Astrocyte (in vitro differentiated cells and primary cell): ENCODE measurements around the gene SLC9A5. TPM values are rescaled to one million over a fixed set of nuclear protein-coding genes. Genes with fewer than 3 reads are reported as not detected.
A peak's percentile ranks its signal among the peaks of the same experiment; 100 is the strongest.

Experiments
- DNase-seq: peaks from one replicate; pipeline ENCODE4 v3.0.0-alpha.2; 2010; ENCODE audit warnings: low read depth
- FAIRE-seq: peaks from 2 replicates; lab custom pipeline; 2011; peaks lifted over from hg19 to GRCh38; lab: Jason Lieb, UNC
- H2AFZ ChIP-seq: 2 replicates; pipeline ENCODE4 v1.6.0; 2012; ENCODE audit warnings: low read depth, low read length, inconsistent platforms
- H3K27ac ChIP-seq: 2 replicates; pipeline ENCODE4 v1.5.1; 2011; ENCODE audit warnings: low read depth, low read length, inconsistent platforms
- H3K27me3 ChIP-seq: 2 replicates; pipeline ENCODE4 v1.6.0; 2011; ENCODE audit warnings: low read length, inconsistent platforms; ENCODE audit not compliant: insufficient read depth
- H3K36me3 ChIP-seq: 2 replicates; pipeline ENCODE4 v1.5.1; 2011; ENCODE audit warnings: low read length, inconsistent platforms; ENCODE audit not compliant: insufficient read depth
- H3K4me1 ChIP-seq: 2 replicates; pipeline ENCODE4 v1.5.1; 2011; ENCODE audit warnings: low read length, inconsistent platforms; ENCODE audit not compliant: insufficient read depth
- H3K4me2 ChIP-seq: 2 replicates; pipeline ENCODE4 v1.6.0; 2012; ENCODE audit warnings: low read length, inconsistent platforms
- H3K4me3 ChIP-seq: 2 replicates; pipeline ENCODE4 v1.5.1; 2011; ENCODE audit warnings: low read depth, mild to moderate bottlenecking, low read length, inconsistent platforms; ENCODE audit not compliant: insufficient read depth
- H3K79me2 ChIP-seq: 2 replicates; pipeline ENCODE4 v1.6.0; 2012; ENCODE audit warnings: mild to moderate bottlenecking, low read length, inconsistent platforms; ENCODE audit not compliant: insufficient read depth
- H3K9ac ChIP-seq: 2 replicates; pipeline ENCODE4 v1.6.0; 2012; ENCODE audit warnings: mild to moderate bottlenecking, low read length, inconsistent platforms
- H3K9me3 ChIP-seq: 2 replicates; pipeline ENCODE4 v1.5.1; 2012; ENCODE audit warnings: low read depth, mild to moderate bottlenecking, low read length, inconsistent platforms; ENCODE audit not compliant: insufficient read depth
- H4K20me1 ChIP-seq: 2 replicates; pipeline ENCODE4 v1.6.0; 2012; ENCODE audit warnings: low read length, inconsistent platforms; ENCODE audit not compliant: insufficient read depth
- H3K27ac Mint-ChIP-seq: one replicate; pipeline ENCODE4 v1.8.0; 2021; ENCODE audit warnings: mild to moderate bottlenecking, mixed read lengths; ENCODE audit not compliant: unreplicated experiment
- H3K27me3 Mint-ChIP-seq: one replicate; pipeline ENCODE4 v1.8.0; 2021; ENCODE audit warnings: low read depth, mixed read lengths; ENCODE audit not compliant: unreplicated experiment
- H3K36me3 Mint-ChIP-seq: one replicate; pipeline ENCODE4 v1.8.0; 2021; ENCODE audit warnings: low read depth, mixed read lengths; ENCODE audit not compliant: unreplicated experiment
- H3K4me1 Mint-ChIP-seq: one replicate; pipeline ENCODE4 v1.8.0; 2021; ENCODE audit warnings: low read depth, mixed read lengths; ENCODE audit not compliant: unreplicated experiment
- H3K4me3 Mint-ChIP-seq: one replicate; pipeline ENCODE4 v1.8.0; 2021; ENCODE audit warnings: mild to moderate bottlenecking, moderate library complexity, mixed read lengths; ENCODE audit not compliant: unreplicated experiment
- H3K9me3 Mint-ChIP-seq: one replicate; pipeline ENCODE4 v1.8.0; 2021; ENCODE audit warnings: mild to moderate bottlenecking, mixed read lengths; ENCODE audit not compliant: unreplicated experiment
- EZH2 ChIP-seq: IDR thresholded peaks from 2 replicates; pipeline ENCODE4 v1.6.1; 2012; ENCODE audit warnings: mild to moderate bottlenecking, low read length, inconsistent platforms; ENCODE audit not compliant: insufficient read depth
- total RNA-seq: library from RNA; stranded (reverse); gene quantifications from 2 replicates; pipeline ENCODE4 v1.2.1, GENCODE V29; 2021
- TF ChIP-seq, protein P1 (sequence below): IDR thresholded peaks from 2 replicates; pipeline ENCODE4 v1.5.1; 2011; ENCODE audit warnings: low read depth, mild to moderate bottlenecking, inconsistent platforms, low read length, moderate library complexity; ENCODE audit not compliant: insufficient read depth

SLC9A5 gene
- total RNA-seq, 1 donor from 2014 or later = 2.5 TPM

GRCh38 chr16:67236563-67237395, 12.0 kb upstream of the SLC9A5 start:
- Mint-ChIP-seq H3K27me3 (no peaks in the 10 kb centered on the region), H3K4me1 (peaks cover 24% of the 10 kb centered on the region), H3K36me3 (peaks cover 32% of the 10 kb centered on the region), H3K4me3 (peak overlapping the region; percentile 43), H3K9me3 (no peaks in the 10 kb centered on the region), H3K27ac (peak overlapping the region; percentile 83)
- DNase-seq (no peak), FAIRE-seq (no peak)
- H3K79me2 ChIP-seq = peaks cover 26% of the 10 kb centered on the region
- H3K27ac ChIP-seq = no peak overlapping the region
- no peak overlapping the region for H3K9ac ChIP-seq
- no peak overlapping the region for H3K4me2 ChIP-seq
- H3K36me3 ChIP-seq = peaks cover 29% of the 10 kb centered on the region
- H3K4me1 ChIP-seq = peaks cover 15% of the 10 kb centered on the region
- H2AFZ ChIP-seq = no peak overlapping the region
- TF ChIP-seq EZH2 = no peak
- TF ChIP-seq, protein P1, sequence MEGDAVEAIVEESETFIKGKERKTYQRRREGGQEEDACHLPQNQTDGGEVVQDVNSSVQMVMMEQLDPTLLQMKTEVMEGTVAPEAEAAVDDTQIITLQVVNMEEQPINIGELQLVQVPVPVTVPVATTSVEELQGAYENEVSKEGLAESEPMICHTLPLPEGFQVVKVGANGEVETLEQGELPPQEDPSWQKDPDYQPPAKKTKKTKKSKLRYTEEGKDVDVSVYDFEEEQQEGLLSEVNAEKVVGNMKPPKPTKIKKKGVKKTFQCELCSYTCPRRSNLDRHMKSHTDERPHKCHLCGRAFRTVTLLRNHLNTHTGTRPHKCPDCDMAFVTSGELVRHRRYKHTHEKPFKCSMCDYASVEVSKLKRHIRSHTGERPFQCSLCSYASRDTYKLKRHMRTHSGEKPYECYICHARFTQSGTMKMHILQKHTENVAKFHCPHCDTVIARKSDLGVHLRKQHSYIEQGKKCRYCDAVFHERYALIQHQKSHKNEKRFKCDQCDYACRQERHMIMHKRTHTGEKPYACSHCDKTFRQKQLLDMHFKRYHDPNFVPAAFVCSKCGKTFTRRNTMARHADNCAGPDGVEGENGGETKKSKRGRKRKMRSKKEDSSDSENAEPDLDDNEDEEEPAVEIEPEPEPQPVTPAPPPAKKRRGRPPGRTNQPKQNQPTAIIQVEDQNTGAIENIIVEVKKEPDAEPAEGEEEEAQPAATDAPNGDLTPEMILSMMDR = no peak
- H3K4me3 ChIP-seq = no peak overlapping the region
- H4K20me1 ChIP-seq = no peaks in the 10 kb centered on the region
- H3K9me3 ChIP-seq = no peaks in the 10 kb centered on the region
- no peaks in the 10 kb centered on the region for H3K27me3 ChIP-seq

- H3K36me3 ChIP-seq = peaks cover 27% of the 10 kb centered on the region
- no peak for FAIRE-seq
- H3K27me3 Mint-ChIP-seq = no peaks in the 10 kb centered on the region
These were observed 11.1 kb upstream of the SLC9A5 start for GRCh38 chr16:67237396-67238277.

More at GRCh38 chr16:67237396-67238277, 11.1 kb upstream of the SLC9A5 start:
- no peaks in the 10 kb centered on the region for H3K9me3 ChIP-seq
- H3K27ac ChIP-seq = no peak overlapping the region
- H4K20me1 ChIP-seq = no peaks in the 10 kb centered on the region
- peaks cover 34% of the 10 kb centered on the region for H3K79me2 ChIP-seq
- TF ChIP-seq EZH2 = no peak
- TF ChIP-seq, protein P1 = no peak
- H3K27me3 ChIP-seq = no peaks in the 10 kb centered on the region
- H3K9ac ChIP-seq = no peak overlapping the region
- Mint-ChIP-seq H3K27ac (peak overlapping the region; percentile 83), H3K4me3 (peak overlapping the region; percentile 40), H3K36me3 (peaks cover 32% of the 10 kb centered on the region), H3K4me1 (peaks cover 27% of the 10 kb centered on the region), H3K9me3 (no peaks in the 10 kb centered on the region)
- H3K4me3 ChIP-seq = no peak overlapping the region
- H3K4me2 ChIP-seq = no peak overlapping the region
- H3K4me1 ChIP-seq = peaks cover 23% of the 10 kb centered on the region
- H2AFZ ChIP-seq = no peak overlapping the region
- DNase-seq = no peak
